H1 (cell line): ENCODE results near the gene RPS6KA4. TPM values are rescaled to one million over a fixed set of nuclear protein-coding genes. Genes with fewer than 3 reads are reported as not detected.

Experiments used
- CTCF ChIA-PET: fragments of 300-600 bp; sonication (Branson Sonifier 250); formaldehyde crosslinking; loops from one replicate; lab custom pipeline; 2021; ENCODE audit not compliant: partially characterized antibody; lab: Charles Lee
- POLR2A ChIA-PET: fragments of 300-600 bp; sonication (Branson Sonifier 250); formaldehyde crosslinking; loops from one replicate; lab custom pipeline; 2021; ENCODE audit warnings: inconsistent platforms; ENCODE audit not compliant: partially characterized antibody; lab: Charles Lee
- DNase-seq, 2 experiments: peaks; one replicate each; pipeline versions ENCODE4 v3.0.0 to v3.0.0-alpha.2; 2010 to 2022; ENCODE audit warnings: low spot score in 2 of 2, low read depth in 1 of 2, mixed read lengths in 1 of 2
- FAIRE-seq: peaks from 2 replicates; lab custom pipeline; 2011; peaks lifted over from hg19 to GRCh38; lab: Jason Lieb, UNC
- H2AFZ ChIP-seq: 2 replicates; pipeline ENCODE4 v1.8.1; 2012; ENCODE audit warnings: low read length, inconsistent platforms
- H2AK5ac ChIP-seq: 2 replicates; pipeline ENCODE4 v1.6.1; 2013; ENCODE audit warnings: low read depth, low read length
- H2BK120ac ChIP-seq: replicated peaks from 2 replicates; pipeline ENCODE3; 2013; ENCODE audit warnings: low read depth, low read length, inconsistent platforms
- H2BK12ac ChIP-seq: 2 replicates; pipeline ENCODE4 v1.6.1; 2013; ENCODE audit warnings: low read depth, low read length
- H2BK15ac ChIP-seq: 2 replicates; pipeline ENCODE4 v1.6.1; 2013; ENCODE audit warnings: low read length
- H2BK20ac ChIP-seq: 2 replicates; pipeline ENCODE4 v1.6.1; 2013; ENCODE audit warnings: low read length
- H2BK5ac ChIP-seq: 2 replicates; pipeline ENCODE4 v1.6.1; 2013; ENCODE audit warnings: low read depth, low read length
- H3K14ac ChIP-seq: 2 replicates; pipeline ENCODE4 v1.6.1; 2013; ENCODE audit warnings: inconsistent platforms; ENCODE audit not compliant: insufficient read length
- H3K18ac ChIP-seq: 2 replicates; pipeline ENCODE4 v1.6.1; 2013; ENCODE audit warnings: low read length; ENCODE audit errors: extremely low read depth
- H3K23ac ChIP-seq: 2 replicates; pipeline ENCODE4 v1.6.1; 2013; ENCODE audit warnings: inconsistent platforms; ENCODE audit not compliant: insufficient read length
- H3K23me2 ChIP-seq: 2 replicates; pipeline ENCODE4 v1.6.1; 2013; ENCODE audit warnings: low read depth, low read length
- H3K27ac ChIP-seq: 2 replicates; pipeline ENCODE4 v1.6.1; 2011; ENCODE audit warnings: low read depth, low read length, inconsistent platforms
- H3K27me3 ChIP-seq, 4 experiments: replicated peaks in 1 of 4; 1 replicate in 1 of 4; 2 replicates in 3 of 4; pipeline versions ENCODE4 v1.6.1 to v1.8.1; 2011 to 2013; ENCODE audit warnings: low read length in 3 of 4, mild to moderate bottlenecking in 3 of 4, inconsistent platforms in 2 of 4, mixed read lengths in 2 of 4, moderate library complexity in 1 of 4; ENCODE audit not compliant: control insufficient read depth in 3 of 4, insufficient read depth in 3 of 4; ENCODE audit errors: extremely low read depth in 1 of 4
- H3K36me3 ChIP-seq, 4 experiments: 2 replicates each; pipeline versions ENCODE4 v1.6.1 to v1.8.1; 2011 to 2013; ENCODE audit warnings: mild to moderate bottlenecking in 4 of 4, low read length in 3 of 4, moderate library complexity in 2 of 4, control low read depth in 1 of 4, inconsistent platforms in 1 of 4; ENCODE audit not compliant: insufficient read depth in 4 of 4, control insufficient read depth in 2 of 4
- H3K4ac ChIP-seq: replicated peaks from 2 replicates; pipeline ENCODE3; 2013; ENCODE audit warnings: low read length, low read depth, mixed read lengths, inconsistent platforms; ENCODE audit not compliant: insufficient read length
- H3K4me1 ChIP-seq, 4 experiments: replicated peaks in 1 of 4; 1 replicate in 1 of 4; 2 replicates in 3 of 4; pipeline versions ENCODE4 v1.6.1 to v1.8.1; 2011 to 2013; ENCODE audit warnings: low read length in 3 of 4, inconsistent platforms in 2 of 4, mixed read lengths in 1 of 4; ENCODE audit not compliant: insufficient read depth in 4 of 4, control insufficient read depth in 3 of 4
- H3K4me2 ChIP-seq, 2 experiments: 2 replicates each; pipeline versions ENCODE4 v1.6.1 to v1.8.1; 2011 to 2013; ENCODE audit warnings: low read depth in 2 of 2, low read length in 2 of 2, control low read depth in 1 of 2, inconsistent platforms in 1 of 2, mild to moderate bottlenecking in 1 of 2; ENCODE audit not compliant: insufficient read depth in 1 of 2
- H3K4me3 ChIP-seq, 4 experiments: fragments of 200-600, 300-600 bp in 1 of 4; sonication (generic), shearing (Covaris generic), sonication (Bioruptor Twin) in 1 of 4; 2 replicates each; pipeline versions ENCODE4 v1.5.1 to v1.8.1; 2011 to 2016; ENCODE audit warnings: low read length in 4 of 4, low read depth in 3 of 4, control low read depth in 2 of 4, inconsistent platforms in 2 of 4, mild to moderate bottlenecking in 2 of 4, mixed read lengths in 1 of 4, moderate library complexity in 1 of 4; ENCODE audit not compliant: insufficient read depth in 2 of 4; ENCODE audit errors: extremely low read depth in 1 of 4
- H3K56ac ChIP-seq: replicated peaks from 2 replicates; pipeline ENCODE3; 2013; ENCODE audit warnings: low read depth, mild to moderate bottlenecking, mixed read lengths, low read length, inconsistent platforms; ENCODE audit not compliant: insufficient read length
- H3K79me1 ChIP-seq: 2 replicates; pipeline ENCODE4 v1.6.1; 2013; ENCODE audit warnings: low read depth, low read length, control low read depth
- H3K79me2 ChIP-seq, 2 experiments: 2 replicates each; pipeline versions ENCODE4 v1.6.1 to v1.8.1; 2012 to 2013; ENCODE audit warnings: low read length in 2 of 2, mild to moderate bottlenecking in 2 of 2, inconsistent platforms in 1 of 2; ENCODE audit not compliant: insufficient read depth in 2 of 2, control insufficient read depth in 1 of 2
- H3K9ac ChIP-seq, 4 experiments: replicated peaks in 1 of 4; 1 replicate in 1 of 4; 2 replicates in 3 of 4; pipeline versions ENCODE4 v1.6.1 to v1.8.1; 2011 to 2013; ENCODE audit warnings: low read depth in 3 of 4, low read length in 3 of 4, control low read depth in 2 of 4, mild to moderate bottlenecking in 2 of 4, moderate library complexity in 2 of 4, inconsistent platforms in 1 of 4; ENCODE audit errors: extremely low read depth in 1 of 4
- H3K9me3 ChIP-seq, 2 experiments: 2 replicates each; pipeline versions ENCODE4 v1.6.1 to v1.8.1; 2012 to 2013; ENCODE audit warnings: mild to moderate bottlenecking in 2 of 2, moderate library complexity in 2 of 2, control low read depth in 1 of 2, inconsistent platforms in 1 of 2, low read depth in 1 of 2, low read length in 1 of 2, mixed read lengths in 1 of 2; ENCODE audit not compliant: insufficient read depth in 2 of 2
- H4K20me1 ChIP-seq, 2 experiments: replicated peaks in 1 of 2; 2 replicates each; pipeline versions ENCODE3 to v1.8.1; 2011 to 2013; ENCODE audit warnings: inconsistent platforms in 2 of 2, low read length in 2 of 2, mild to moderate bottlenecking in 1 of 2; ENCODE audit not compliant: insufficient read depth in 2 of 2, control insufficient read depth in 1 of 2
- H4K5ac ChIP-seq: 2 replicates; pipeline ENCODE4 v1.6.1; 2013; ENCODE audit warnings: low read length, low read depth, mixed read lengths, inconsistent platforms; ENCODE audit not compliant: insufficient read length
- H4K8ac ChIP-seq: 2 replicates; pipeline ENCODE4 v1.8.0; 2013; ENCODE audit warnings: mild to moderate bottlenecking, moderate library complexity, low read length, inconsistent platforms; ENCODE audit not compliant: insufficient read depth; ENCODE audit errors: extremely low read depth
- H4K91ac ChIP-seq: replicated peaks from 2 replicates; pipeline ENCODE3; 2013; ENCODE audit warnings: low read length, mixed read lengths, inconsistent platforms; ENCODE audit not compliant: insufficient read length
- CHD1 ChIP-seq: IDR thresholded peaks from 2 replicates; pipeline ENCODE4 v1.6.1; 2012; ENCODE audit warnings: low read depth, low read length, improper control_type of control experiment
- CTCF ChIP-seq, 3 experiments: IDR thresholded peaks; 1 replicate in 2 of 3; 2 replicates in 1 of 3; pipeline versions ENCODE4 v1.5.1 to v1.6.1; 2011; ENCODE audit warnings: low read length in 3 of 3, mild to moderate bottlenecking in 3 of 3, inconsistent platforms in 2 of 3, low read depth in 1 of 3, moderate library complexity in 1 of 3; ENCODE audit not compliant: insufficient read depth in 1 of 3; ENCODE audit errors: control extremely low read depth in 1 of 3
- WGBS, 2 experiments: shearing (Covaris generic) in 1 of 2; methylation state at CpG; one replicate each; pipeline versions ENCODE4 v1.1.6 to v1.1.7; 2013 to 2015; ENCODE audit warnings: low lambda C conversion rate in 2 of 2, mixed read lengths in 2 of 2, inconsistent platforms in 1 of 2, low coverage in 1 of 2, missing lambda C conversion rate in 1 of 2; ENCODE audit not compliant: insufficient replicate concordance in 2 of 2, insufficient coverage in 1 of 2, insufficient read length in 1 of 2; ENCODE audit errors: extremely low coverage in 1 of 2, missing lambda C conversion rate in 1 of 2; 5-methylcytosine and 5-hydroxymethylcytosine counted together
- polyA plus RNA-seq, 7 experiments: library from polyadenylated mRNA; depleted of rRNA in 3 of 7; stranded (reverse) in 5 of 7; unstranded in 2 of 7; fragments of >200 nt in 5 of 7; fragments of 200-250 nt in 2 of 7; gene quantifications; 1 replicate in 5 of 7; 2 replicates in 1 of 7; 4 replicates in 1 of 7; pipeline versions ENCODE4 v1.2.1 to v1.2.3, GENCODE V29; 2011 to 2013; ENCODE audit warnings: missing spikeins in 2 of 7, mixed read lengths in 2 of 7
- total RNA-seq: library from RNA; stranded (reverse); fragmentation: NEBNext Ultra II Directional; extraction: Animal tissue kit (Norgen Biotek cat#: 25700); gene quantifications from 2 replicates; pipeline ENCODE4 v1.2.1, GENCODE V29; 2021

RPS6KA4 gene
- total and polyA plus RNA-seq, 2 of the 8 experiments (the other 6 are each of a cell fraction or from before 2014, with no cell fraction given), result 8.2 to 12.6 TPM

GRCh38 chr11:64381350-64381749 is 22.4 kb downstream of the RPS6KA4 start:
- POLR2A ChIA-PET, result interaction anchor here (1.8 kb wide), 1 partner anchor 15 kb away, joined by 6 read pairs; no protein-coding TSS in a partner anchor
- FAIRE-seq, result no peak
- no peak overlapping the region for H3K56ac ChIP-seq

More at GRCh38 chr11:64381350-64381749, 22.4 kb downstream of the RPS6KA4 start:
- Histone ChIP-seq H3K4me1 (peaks cover 0 to 2% (median 0%) of the 10 kb centered on the region in 4 experiments; a peak in 4 of 7 replicates), H3K27ac (no peak overlapping the region), H3K9ac (no peak overlapping the region), H3K36me3 (peaks cover 0 to 3% (median 0%) of the 10 kb centered on the region in 4 experiments; a peak in 1 of 8 replicates), H3K79me1 (no peaks in the 10 kb centered on the region), H3K9me3 (no peaks in the 10 kb centered on the region; a peak in 1 of 4 replicates), H3K4ac (no peak overlapping the region), H4K5ac (no peak overlapping the region), H3K18ac (no peak overlapping the region), H2AFZ (no peak overlapping the region), H4K91ac (no peak overlapping the region), H4K20me1 (no peaks in the 10 kb centered on the region), H3K23me2 (peaks cover 7% of the 10 kb centered on the region; the same call in 1 of the 2 replicates), H2AK5ac (no peak overlapping the region), H3K14ac (no peak overlapping the region), H3K23ac (no peak overlapping the region), H4K8ac (no peak overlapping the region; the same call in 1 of the 2 replicates), H2BK15ac (peak overlapping the region; percentile 29; the same call in 1 of the 2 replicates), H3K4me2 (no peak overlapping the region), H2BK12ac (no peak overlapping the region), H3K79me2 (no peaks in the 10 kb centered on the region), H2BK120ac (no peak overlapping the region), H2BK5ac (no peak overlapping the region), H3K27me3 (no peaks in the 10 kb centered on the region; a peak in 1 of 7 replicates), H2BK20ac (no peak overlapping the region), H3K4me3 (no peak overlapping the region)
- 67% methylated on average over 6 of the region's 6 CpGs; no CpG with 5 or more reads in 1 of the 2 experiments for WGBS, 2 experiments
- no peak for TF ChIP-seq CHD1
- 0 out of 4 replicates have a peak, but pooled peaks of 1 of the 3 experiments have one; percentile 9 for TF ChIP-seq CTCF (IDR thresholded peaks at IDR 0.05; ENCODE audit: control extremely low read depth in 1 of 3, insufficient read depth in 1 of 3, low read depth in 1 of 3, low read length in 3 of 3)
- CTCF ChIA-PET, result interaction anchor here (0.9 to 1.5 kb wide), 8 partner anchors 8 to 274 kb away, joined by 3 to 5 read pairs (median 4); no protein-coding TSS in a partner anchor
- DNase-seq, result no peak
